GM19395 (cell line): Measurements from ENCODE around the gene KLHL2.

ENCODE experiments used
- ATAC-seq: cut with Tn5 transposase; IDR thresholded peaks from one replicate; pipeline ENCODE4 v1.9.1; 2021; ENCODE audit warnings: mild to moderate bottlenecking, moderate library complexity; ENCODE audit not compliant: unreplicated experiment

Gene KLHL2

GRCh38 chr4:165360985-165361670 lies 153.8 kb downstream of the KLHL2 start:
- ATAC-seq, result no peak

GRCh38 chr4:165361810-165362209 lies 154.4 kb downstream of the KLHL2 start:
- no peak for ATAC-seq

GRCh38 chr4:165364452-165365080 lies 157.2 kb downstream of the KLHL2 start:
- no peak for ATAC-seq

GRCh38 chr4:165367040-165367439 lies 159.7 kb downstream of the KLHL2 start:
- ATAC-seq, result no peak

- no peak for ATAC-seq
Measured at GRCh38 chr4:165368114-165368513, 160.8 kb downstream of the KLHL2 start.

GRCh38 chr4:165368567-165368966 lies 161.2 kb downstream of the KLHL2 start:
- no peak for ATAC-seq

- ATAC-seq, result no peak
Measured at GRCh38 chr4:165369522-165369921, 162.2 kb downstream of the KLHL2 start.

GRCh38 chr4:165370530-165370929 lies 163.2 kb downstream of the KLHL2 start:
- no peak for ATAC-seq
